ENCODE data around the gene UBE2E1. TPM values are rescaled to one million over a fixed set of nuclear protein-coding genes. Genes with fewer than 3 reads are reported as not detected.

Gene UBE2E1
- polyA plus RNA-seq, 1 experiment, result 134 TPM

GRCh38 chr3:23931597-23931996 is 125.8 kb downstream of the UBE2E1 start:
- Histone ChIP-seq H3K27me3 (ENCODE audit: control insufficient read depth, insufficient read depth, low read length) (peaks cover 2% of the 10 kb centered on the region), H3K9me3 (ENCODE audit: control insufficient read depth, insufficient read depth, low read length) (no peaks in the 10 kb centered on the region), H3K27ac (ENCODE audit: low read depth, low read length) (no peak overlapping the region), H3K4me3 (ENCODE audit: low read depth, low read length) (no peak overlapping the region)
- DNase-seq (ENCODE audit: low read depth, low spot score), result no peak
- ChIA-PET CTCF (no interaction called here), POLR2A (no interaction called here)
- TF ChIP-seq CTCF (IDR thresholded peaks at IDR 0.05; ENCODE audit: low read depth, low read length), result no peak

- CTCF ChIA-PET, result no interaction called here
These were observed 126.8 kb downstream of the UBE2E1 start for GRCh38 chr3:23932571-23932970.

GRCh38 chr3:23934253-23934652 is 128.5 kb downstream of the UBE2E1 start:
- TF ChIP-seq CTCF (IDR thresholded peaks at IDR 0.05; ENCODE audit: low read depth, low read length), result no peak
- no peak overlapping the region for H3K27ac ChIP-seq (ENCODE audit: low read depth, low read length)
- no peak for DNase-seq (ENCODE audit: low read depth, low spot score)
- no peak overlapping the region for H3K4me3 ChIP-seq (ENCODE audit: low read depth, low read length)
- ChIA-PET CTCF (no interaction called here), POLR2A (interaction anchor here (1.0 kb wide), 1 partner anchor 17 kb away, joined by 3 read pairs; the partner anchor contains the start of genes NKIRAS1 and RPL15)
- peaks cover 2% of the 10 kb centered on the region for H3K27me3 ChIP-seq (ENCODE audit: control insufficient read depth, insufficient read depth, low read length)
- H3K9me3 ChIP-seq (ENCODE audit: control insufficient read depth, insufficient read depth, low read length), result no peaks in the 10 kb centered on the region

More at GRCh38 chr3:23932571-23932970, 126.8 kb downstream of the UBE2E1 start:
- Histone ChIP-seq H3K27ac (ENCODE audit: low read depth, low read length) (no peak overlapping the region), H3K27me3 (ENCODE audit: control insufficient read depth, insufficient read depth, low read length) (peaks cover 2% of the 10 kb centered on the region), H3K9me3 (ENCODE audit: control insufficient read depth, insufficient read depth, low read length) (no peaks in the 10 kb centered on the region), H3K4me3 (ENCODE audit: low read depth, low read length) (no peak overlapping the region)
- no peak for DNase-seq (ENCODE audit: low read depth, low spot score)
- POLR2A ChIA-PET, result no interaction called here
- TF ChIP-seq CTCF (IDR thresholded peaks at IDR 0.05; ENCODE audit: low read depth, low read length), result no peak

GRCh38 chr3:23937296-23937695 is 131.5 kb downstream of the UBE2E1 start:
- CTCF ChIA-PET, result no interaction called here
- H3K27me3 ChIP-seq (ENCODE audit: control insufficient read depth, insufficient read depth, low read length), result no peaks in the 10 kb centered on the region
- no peak overlapping the region for H3K4me3 ChIP-seq (ENCODE audit: low read depth, low read length)
- no peak for TF ChIP-seq CTCF (IDR thresholded peaks at IDR 0.05; ENCODE audit: low read depth, low read length)
- H3K9me3 ChIP-seq (ENCODE audit: control insufficient read depth, insufficient read depth, low read length), result no peaks in the 10 kb centered on the region
- POLR2A ChIA-PET, result interaction anchor here (1.5 kb wide), 1 partner anchor 20 kb away, joined by 4 read pairs; the partner anchor contains the start of genes NKIRAS1 and RPL15
- H3K27ac ChIP-seq (ENCODE audit: low read depth, low read length), result no peak overlapping the region
- DNase-seq (ENCODE audit: low read depth, low spot score), result no peak

- Histone ChIP-seq H3K27me3 (ENCODE audit: control insufficient read depth, insufficient read depth, low read length) (no peaks in the 10 kb centered on the region), H3K4me3 (ENCODE audit: low read depth, low read length) (no peak overlapping the region), H3K9me3 (ENCODE audit: control insufficient read depth, insufficient read depth, low read length) (no peaks in the 10 kb centered on the region), H3K27ac (ENCODE audit: low read depth, low read length) (no peak overlapping the region)
- CTCF ChIA-PET, result no interaction called here
- POLR2A ChIA-PET, result interaction anchor here (0.8 kb wide), 1 partner anchor 22 kb away, joined by 3 read pairs; the partner anchor contains the start of genes NKIRAS1 and RPL15
- no peak for TF ChIP-seq CTCF (IDR thresholded peaks at IDR 0.05; ENCODE audit: low read depth, low read length)
- DNase-seq (ENCODE audit: low read depth, low spot score), result no peak
These were observed 132.9 kb downstream of the UBE2E1 start for GRCh38 chr3:23938688-23939087.

All from AG04450 (cell line).